Fibroblast of lung (primary cell): ENCODE data around the gene PTPRM. TPM values are rescaled to one million over a fixed set of nuclear protein-coding genes. Genes with fewer than 3 reads are reported as not detected.
A peak's percentile ranks its signal among the peaks of the same experiment; 100 is the strongest.

Source experiments
- DNase-seq, 2 donors: peaks; one replicate each; pipeline versions ENCODE4 v3.0.0 to v3.0.0-alpha.2; 2010; ENCODE audit warnings: low read depth in 2 of 2
- H2AFZ ChIP-seq: 2 replicates; pipeline ENCODE4 v1.5.1; 2012; ENCODE audit warnings: low read length, control low read depth, inconsistent platforms
- H3K27ac ChIP-seq: 2 replicates; pipeline ENCODE4 v1.5.1; 2011; ENCODE audit warnings: low read length, control low read depth; ENCODE audit not compliant: insufficient read depth
- H3K27me3 ChIP-seq: 2 replicates; pipeline ENCODE4 v1.5.1; 2011; ENCODE audit warnings: mild to moderate bottlenecking, low read length; ENCODE audit not compliant: control insufficient read depth, insufficient read depth
- H3K36me3 ChIP-seq: 2 replicates; pipeline ENCODE4 v1.5.1; 2011; ENCODE audit warnings: low read length; ENCODE audit not compliant: control insufficient read depth, insufficient read depth
- H3K4me1 ChIP-seq: 2 replicates; pipeline ENCODE4 v1.5.1; 2011; ENCODE audit warnings: low read length; ENCODE audit not compliant: control insufficient read depth, insufficient read depth; ENCODE audit errors: extremely low read depth
- H3K4me2 ChIP-seq: 2 replicates; pipeline ENCODE4 v1.5.1; 2011; ENCODE audit warnings: low read length, control low read depth; ENCODE audit not compliant: insufficient read depth; ENCODE audit errors: extremely low read depth
- H3K4me3 ChIP-seq, 4 experiments: fragments of 200-600 bp in 1 of 4; sonication (generic) in 1 of 4; replicated peaks in 1 of 4; 2 replicates each; pipeline ENCODE4 v1.5.1; 2011 to 2016; ENCODE audit warnings: low read length in 4 of 4, low read depth in 3 of 4, mild to moderate bottlenecking in 3 of 4, control low read depth in 2 of 4, inconsistent platforms in 1 of 4, mixed read lengths in 1 of 4; ENCODE audit not compliant: insufficient read depth in 1 of 4; ENCODE audit errors: control extremely low read depth in 1 of 4
- H3K79me2 ChIP-seq: 2 replicates; pipeline ENCODE4 v1.5.1; 2012; ENCODE audit warnings: mild to moderate bottlenecking, low read length, inconsistent platforms; ENCODE audit not compliant: control insufficient read depth, insufficient read depth
- H3K9ac ChIP-seq: 2 replicates; pipeline ENCODE4 v1.5.1; 2011; ENCODE audit warnings: mild to moderate bottlenecking, low read length, control low read depth; ENCODE audit not compliant: insufficient read depth
- H3K9me3 ChIP-seq: 2 replicates; pipeline ENCODE4 v1.5.1; 2012; ENCODE audit warnings: low read depth, low read length; ENCODE audit not compliant: control insufficient read depth, insufficient read depth
- H4K20me1 ChIP-seq: 2 replicates; pipeline ENCODE4 v1.5.1; 2011; ENCODE audit warnings: low read length; ENCODE audit not compliant: control insufficient read depth, insufficient read depth; ENCODE audit errors: extremely low read depth
- EZH2 ChIP-seq: IDR thresholded peaks from 2 replicates; pipeline ENCODE4 v1.5.1; 2012; ENCODE audit warnings: low read length, control low read depth, mild to moderate bottlenecking; ENCODE audit errors: missing control alignments
- polyA plus RNA-seq, 2 donors: library from polyadenylated mRNA; depleted of rRNA in 1 of 2; stranded (reverse) in 1 of 2; unstranded in 1 of 2; fragments of >200 nt; gene quantifications; 2 replicates each; pipeline ENCODE4 v1.2.1, GENCODE V29; 2011 to 2012; ENCODE audit warnings: missing spikeins in 1 of 2
- total RNA-seq: library from RNA; depleted of rRNA; stranded (reverse); fragments of >200 nt; gene quantifications from 2 replicates; pipeline ENCODE4 v1.2.1, GENCODE V29; 2014
- TF ChIP-seq, protein P1 (sequence below), 2 donors: IDR thresholded peaks in 1 of 2; conservative IDR thresholded peaks in 1 of 2; 1 replicate in 1 of 2; 2 replicates in 1 of 2; pipeline ENCODE4 v1.5.1; 2011 to 2012; ENCODE audit warnings: low read length in 2 of 2, control low read depth in 1 of 2, inconsistent platforms in 1 of 2, low read depth in 1 of 2, mild to moderate bottlenecking in 1 of 2

PTPRM gene
- total and polyA plus RNA-seq, 2 donors (not counting 1 experiment from before 2014, with no cell fraction given), result 86.6 to 87.0 TPM

- no peaks in the 10 kb centered on the region for H4K20me1 ChIP-seq
- peak overlapping the region; percentile 82 for H3K4me2 ChIP-seq
- H3K27ac ChIP-seq, result peak overlapping the region; percentile 36
- H3K4me1 ChIP-seq, result peaks cover 9% of the 10 kb centered on the region
- peak; percentile 79 to 94 for DNase-seq
- peak overlapping the region; percentile 36 to 60 (median 54) for H3K4me3 ChIP-seq
- no peak for TF ChIP-seq EZH2
- TF ChIP-seq, protein P1, sequence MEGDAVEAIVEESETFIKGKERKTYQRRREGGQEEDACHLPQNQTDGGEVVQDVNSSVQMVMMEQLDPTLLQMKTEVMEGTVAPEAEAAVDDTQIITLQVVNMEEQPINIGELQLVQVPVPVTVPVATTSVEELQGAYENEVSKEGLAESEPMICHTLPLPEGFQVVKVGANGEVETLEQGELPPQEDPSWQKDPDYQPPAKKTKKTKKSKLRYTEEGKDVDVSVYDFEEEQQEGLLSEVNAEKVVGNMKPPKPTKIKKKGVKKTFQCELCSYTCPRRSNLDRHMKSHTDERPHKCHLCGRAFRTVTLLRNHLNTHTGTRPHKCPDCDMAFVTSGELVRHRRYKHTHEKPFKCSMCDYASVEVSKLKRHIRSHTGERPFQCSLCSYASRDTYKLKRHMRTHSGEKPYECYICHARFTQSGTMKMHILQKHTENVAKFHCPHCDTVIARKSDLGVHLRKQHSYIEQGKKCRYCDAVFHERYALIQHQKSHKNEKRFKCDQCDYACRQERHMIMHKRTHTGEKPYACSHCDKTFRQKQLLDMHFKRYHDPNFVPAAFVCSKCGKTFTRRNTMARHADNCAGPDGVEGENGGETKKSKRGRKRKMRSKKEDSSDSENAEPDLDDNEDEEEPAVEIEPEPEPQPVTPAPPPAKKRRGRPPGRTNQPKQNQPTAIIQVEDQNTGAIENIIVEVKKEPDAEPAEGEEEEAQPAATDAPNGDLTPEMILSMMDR (conservative IDR thresholded peaks at IDR 0.05 in 1 of 2, IDR thresholded peaks at IDR 0.05 in 1 of 2; ENCODE audit: low read depth in 1 of 2, low read length in 2 of 2), result no peak
- no peaks in the 10 kb centered on the region for H3K9me3 ChIP-seq
- H3K36me3 ChIP-seq, result no peaks in the 10 kb centered on the region
- H3K9ac ChIP-seq, result peak overlapping the region; percentile 16
- peak overlapping the region; percentile 82 for H2AFZ ChIP-seq
- H3K79me2 ChIP-seq, result no peaks in the 10 kb centered on the region
- H3K27me3 ChIP-seq, result no peaks in the 10 kb centered on the region
Measured at GRCh38 chr18:7946734-7947377, 379.7 kb downstream of the PTPRM start.

- Histone ChIP-seq H3K9ac (no peak overlapping the region), H3K36me3 (no peaks in the 10 kb centered on the region), H3K4me3 (no peak overlapping the region), H3K79me2 (no peaks in the 10 kb centered on the region), H4K20me1 (no peaks in the 10 kb centered on the region), H3K4me1 (peaks cover 9% of the 10 kb centered on the region), H3K27me3 (no peaks in the 10 kb centered on the region), H3K9me3 (no peaks in the 10 kb centered on the region), H3K27ac (no peak overlapping the region), H3K4me2 (no peak overlapping the region), H2AFZ (no peak overlapping the region)
- no peak for TF ChIP-seq EZH2
- TF ChIP-seq, protein P1 (conservative IDR thresholded peaks at IDR 0.05 in 1 of 2, IDR thresholded peaks at IDR 0.05 in 1 of 2; ENCODE audit: low read depth in 1 of 2, low read length in 2 of 2), result no peak
- peak; percentile 54 to 78 for DNase-seq
Measured at GRCh38 chr18:7950380-7951136, 383.4 kb downstream of the PTPRM start.

DNA sequence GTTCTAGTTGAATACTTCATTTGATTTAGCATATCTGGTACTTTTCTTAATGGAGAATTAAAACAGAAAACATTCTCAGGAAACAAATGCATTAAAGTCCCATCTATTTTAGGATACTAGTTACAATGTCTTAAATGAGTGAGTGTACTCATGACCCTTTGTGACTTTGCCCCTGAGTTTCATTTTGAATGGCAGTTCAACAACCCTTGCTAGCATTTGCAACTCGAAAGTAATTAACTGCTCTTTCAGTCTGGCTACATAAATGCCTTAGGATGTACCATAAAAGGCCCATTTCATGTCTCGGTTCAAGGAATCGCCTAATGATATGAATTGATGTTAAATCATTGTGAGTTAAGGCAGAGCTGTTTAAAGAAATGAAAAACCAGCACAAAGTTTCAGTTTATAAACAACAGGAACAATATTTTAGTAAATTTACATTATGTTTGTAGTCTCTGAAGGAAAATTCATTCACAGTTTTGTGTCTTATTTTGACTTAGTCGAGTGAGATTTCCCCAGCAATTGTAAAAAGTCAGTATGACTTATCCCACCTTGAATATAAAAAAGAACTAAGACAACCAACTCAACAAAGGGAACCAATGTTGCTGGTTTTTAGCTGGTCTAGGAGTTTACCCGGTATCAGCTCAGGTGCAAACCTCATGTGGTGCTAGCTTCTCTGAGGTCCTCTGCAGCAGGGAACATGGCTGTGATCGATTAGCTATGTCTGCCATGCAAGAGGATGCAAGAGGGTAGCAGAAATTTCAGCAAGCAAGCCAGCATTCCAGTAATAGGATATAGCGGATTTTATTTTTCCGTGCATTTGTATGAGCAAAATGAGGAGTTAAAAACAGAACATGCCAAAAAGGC, 386.2 kb downstream of the PTPRM start:
- TF ChIP-seq, protein P1 (conservative IDR thresholded peaks at IDR 0.05 in 1 of 2, IDR thresholded peaks at IDR 0.05 in 1 of 2; ENCODE audit: low read depth in 1 of 2, low read length in 2 of 2), result no peak
- no peak for TF ChIP-seq EZH2
- Histone ChIP-seq H3K4me3 (no peak overlapping the region), H3K4me1 (no peaks in the 10 kb centered on the region), H3K27me3 (no peaks in the 10 kb centered on the region), H4K20me1 (no peaks in the 10 kb centered on the region), H3K36me3 (no peaks in the 10 kb centered on the region), H3K79me2 (no peaks in the 10 kb centered on the region), H3K9me3 (no peaks in the 10 kb centered on the region), H2AFZ (no peak overlapping the region), H3K9ac (no peak overlapping the region), H3K4me2 (no peak overlapping the region), H3K27ac (no peak overlapping the region)
- DNase-seq, result no peak
